SJCRH30 (cell line): ENCODE measurements around the gene GSTM1. TPM values are rescaled to one million over a fixed set of nuclear protein-coding genes. Genes with fewer than 3 reads are reported as not detected.

Experiments used
- DNase-seq, 2 experiments: peaks; one replicate each; pipeline ENCODE4 v3.0.0-alpha.2; 2015 to 2020
- H3K27ac ChIP-seq: fragments of 250-450 bp; sonication (Bioruptor Pico); 2 replicates; pipeline ENCODE4 v1.5.1; 2020; ENCODE audit warnings: mild to moderate bottlenecking, moderate library complexity
- H3K27me3 ChIP-seq: fragments of 250-450 bp; sonication (Bioruptor Pico); 2 replicates; pipeline ENCODE4 v1.5.1; 2020; ENCODE audit warnings: mild to moderate bottlenecking, moderate library complexity
- H3K36me3 ChIP-seq: fragments of 250-450 bp; sonication (Bioruptor Pico); 2 replicates; pipeline ENCODE4 v1.5.1; 2020; ENCODE audit warnings: mild to moderate bottlenecking, moderate library complexity
- H3K4me1 ChIP-seq: fragments of 250-450 bp; sonication (Bioruptor Pico); 2 replicates; pipeline ENCODE4 v1.5.1; 2020; ENCODE audit warnings: mild to moderate bottlenecking, moderate library complexity
- H3K4me3 ChIP-seq: fragments of 250-450 bp; sonication (Bioruptor Pico); 2 replicates; pipeline ENCODE4 v1.5.1; 2020; ENCODE audit warnings: mild to moderate bottlenecking, moderate library complexity
- H3K9me3 ChIP-seq: fragments of 250-450 bp; sonication (Bioruptor Pico); replicated peaks from 2 replicates; pipeline ENCODE4 v1.5.1; 2020; ENCODE audit warnings: mild to moderate bottlenecking, moderate library complexity
- total RNA-seq: library from RNA; depleted of rRNA; stranded (reverse); fragments of >200 nt; shearing (Covaris generic); gene quantifications from 2 replicates; pipeline ENCODE4 v1.2.3, GENCODE V29; 2014; rRNA removed

GSTM1 gene
- not detected in 2 replicates for total RNA-seq

DNA sequence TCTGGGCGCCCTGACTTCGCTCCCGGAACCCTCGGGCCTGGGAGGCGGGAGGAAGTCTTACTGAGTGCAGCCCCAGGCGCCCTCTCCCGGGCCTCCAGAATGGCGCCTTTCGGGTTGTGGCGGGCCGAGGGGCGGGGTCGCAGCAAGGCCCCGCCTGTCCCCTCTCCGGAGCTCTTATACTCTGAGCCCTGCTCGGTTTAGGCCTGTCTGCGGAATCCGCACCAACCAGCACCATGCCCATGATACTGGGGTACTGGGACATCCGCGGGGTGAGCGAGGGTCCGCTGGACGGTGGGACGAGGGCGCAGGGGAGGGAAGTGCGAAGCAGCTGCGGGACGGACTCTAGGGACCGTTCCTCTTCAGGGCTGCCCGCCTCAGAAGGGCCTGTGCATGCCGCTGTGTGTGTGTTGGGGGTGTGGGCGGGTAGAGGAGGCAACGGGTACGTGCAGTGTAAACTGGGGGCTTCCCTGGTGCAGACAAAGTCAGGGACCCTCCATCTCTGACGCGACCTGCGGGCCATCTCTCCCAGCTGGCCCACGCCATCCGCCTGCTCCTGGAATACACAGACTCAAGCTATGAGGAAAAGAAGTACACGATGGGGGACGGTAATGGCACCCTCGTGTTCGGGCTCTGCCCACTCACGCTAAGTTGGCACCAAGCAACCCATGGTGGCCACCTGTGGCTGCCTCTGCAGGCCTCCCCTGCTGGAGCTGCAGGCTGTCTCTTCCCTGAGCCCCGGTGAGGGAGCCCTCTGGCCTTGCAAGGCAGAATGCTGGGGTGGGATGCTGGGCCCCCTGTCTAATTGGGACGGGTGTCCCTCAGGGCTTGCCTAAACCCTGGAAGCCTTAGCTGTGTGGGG lies at the start of gene GSTM1:
Gene GSTM1 (plus strand): TSS at position 177 of the 859 bp plus-strand sequence. CDS start 57 bp downstream, at position 234.
- Histone ChIP-seq H3K4me1 (no peaks in the 10 kb centered on the region), H3K36me3 (no peaks in the 10 kb centered on the region), H3K27ac (no peak within 1 kb of the TSS), H3K4me3 (no peak within 1 kb of the TSS), H3K9me3 (no peaks in the 10 kb centered on the region), H3K27me3 (no peaks in the 10 kb centered on the region)
- no peak for DNase-seq

DNA sequence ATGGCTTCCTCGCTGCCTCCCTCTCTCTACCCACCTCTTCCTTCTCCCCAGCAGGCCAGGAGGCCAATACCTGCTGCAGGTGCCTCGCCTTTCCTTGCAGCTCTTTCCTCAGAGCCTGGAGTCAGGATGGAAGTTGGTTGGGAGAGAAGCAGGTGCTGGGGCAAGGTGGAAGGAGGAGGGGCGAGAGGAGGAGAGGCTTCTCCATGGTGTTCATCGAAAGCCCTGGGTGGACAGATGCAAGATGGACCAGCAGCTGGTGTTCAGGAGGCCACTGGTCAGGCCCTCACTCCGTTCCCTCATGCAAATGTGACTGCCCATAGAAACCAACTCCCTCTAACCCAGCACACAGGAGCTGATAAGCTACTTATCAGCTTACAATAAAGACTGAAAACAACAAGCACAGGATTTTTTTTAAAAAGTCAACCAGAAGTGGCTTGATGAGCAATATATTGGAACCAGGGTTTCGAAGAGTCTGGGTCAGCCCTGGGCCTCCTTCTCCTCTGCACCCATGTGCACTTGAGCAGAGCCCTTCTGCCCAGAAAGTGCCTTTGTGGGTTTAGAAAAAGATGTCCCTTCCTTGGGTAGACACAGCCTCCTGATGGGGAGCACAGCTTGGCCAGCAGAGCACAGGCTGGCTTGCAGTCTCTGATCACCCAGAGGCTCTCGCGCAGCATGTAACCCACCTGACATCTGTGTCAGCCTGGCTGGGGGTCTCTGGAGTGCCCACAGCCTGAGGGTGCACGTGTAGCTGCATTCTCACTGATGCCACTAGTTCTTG lies 48.4 kb upstream of the GSTM1 start:
- Histone ChIP-seq H3K9me3 (no peaks in the 10 kb centered on the region), H3K27me3 (0 out of 2 replicates have a peak, but pooled peaks cover 7% of the 10 kb centered on the region)
- no peak for DNase-seq

DNA sequence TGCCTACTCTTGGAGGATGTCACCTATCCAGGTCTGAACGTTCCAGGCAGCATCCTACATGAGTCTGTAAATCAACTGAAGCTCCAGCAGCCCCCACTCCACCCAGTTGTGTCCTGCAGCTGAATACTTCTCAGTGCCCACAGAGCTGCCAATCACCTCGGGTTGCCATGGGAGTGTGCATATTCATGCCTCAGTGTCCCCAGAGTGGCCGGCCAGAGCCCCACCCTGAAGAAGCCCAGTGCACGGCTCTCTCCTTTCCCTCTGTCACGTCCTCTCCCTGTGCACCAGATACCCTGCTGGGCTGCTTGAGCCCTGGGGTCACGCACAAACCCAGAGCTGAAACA lies 47.8 kb upstream of the GSTM1 start:
- peaks cover 17% of the 10 kb centered on the region for H3K4me1 ChIP-seq
- H3K36me3 ChIP-seq: no peaks in the 10 kb centered on the region
- H3K27ac ChIP-seq: no peak overlapping the region
- H3K9me3 ChIP-seq: no peaks in the 10 kb centered on the region
- no peak for DNase-seq
- no peak overlapping the region for H3K4me3 ChIP-seq
- H3K27me3 ChIP-seq: 0 out of 2 replicates have a peak, but pooled peaks cover 7% of the 10 kb centered on the region

More for the DNA sequence above, 48.4 kb upstream of the GSTM1 start:
- H3K4me3 ChIP-seq: no peak overlapping the region
- H3K36me3 ChIP-seq: no peaks in the 10 kb centered on the region
- peaks cover 14% of the 10 kb centered on the region for H3K4me1 ChIP-seq
- no peak overlapping the region for H3K27ac ChIP-seq

DNA sequence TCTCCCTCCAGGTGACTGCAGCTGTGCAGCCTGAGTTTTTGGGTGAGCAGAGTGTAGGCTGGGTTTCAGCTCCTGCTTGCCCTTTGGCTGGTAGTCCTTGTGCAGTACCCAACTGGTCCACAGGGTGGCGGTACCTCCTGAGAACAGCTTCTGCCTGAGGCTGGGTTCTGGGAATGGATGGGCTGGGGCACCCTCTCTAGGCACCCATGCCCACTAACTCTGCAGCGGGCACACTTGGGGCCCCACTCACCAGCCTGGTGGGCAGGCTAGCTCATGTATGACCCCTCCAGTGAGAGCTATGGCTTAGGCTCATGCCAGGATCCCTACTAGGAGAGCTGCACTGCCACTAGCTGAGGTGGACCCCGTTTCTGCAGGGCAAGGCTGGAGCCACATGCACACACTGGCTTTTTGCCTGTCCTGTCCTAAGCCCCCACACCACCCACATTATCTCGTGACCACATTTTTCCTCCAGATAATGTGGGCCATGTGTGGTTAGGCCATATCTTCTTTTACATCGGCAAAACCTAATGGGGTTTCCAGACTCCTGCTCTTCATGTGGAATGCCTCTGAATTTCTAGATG lies 47.2 kb upstream of the GSTM1 start:
- Histone ChIP-seq H3K4me3 (no peak overlapping the region), H3K4me1 (peaks cover 19% of the 10 kb centered on the region), H3K36me3 (no peaks in the 10 kb centered on the region), H3K9me3 (no peaks in the 10 kb centered on the region), H3K27me3 (0 out of 2 replicates have a peak, but pooled peaks cover 7% of the 10 kb centered on the region), H3K27ac (no peak overlapping the region)
- DNase-seq: peak; percentile 79 to 85

DNA sequence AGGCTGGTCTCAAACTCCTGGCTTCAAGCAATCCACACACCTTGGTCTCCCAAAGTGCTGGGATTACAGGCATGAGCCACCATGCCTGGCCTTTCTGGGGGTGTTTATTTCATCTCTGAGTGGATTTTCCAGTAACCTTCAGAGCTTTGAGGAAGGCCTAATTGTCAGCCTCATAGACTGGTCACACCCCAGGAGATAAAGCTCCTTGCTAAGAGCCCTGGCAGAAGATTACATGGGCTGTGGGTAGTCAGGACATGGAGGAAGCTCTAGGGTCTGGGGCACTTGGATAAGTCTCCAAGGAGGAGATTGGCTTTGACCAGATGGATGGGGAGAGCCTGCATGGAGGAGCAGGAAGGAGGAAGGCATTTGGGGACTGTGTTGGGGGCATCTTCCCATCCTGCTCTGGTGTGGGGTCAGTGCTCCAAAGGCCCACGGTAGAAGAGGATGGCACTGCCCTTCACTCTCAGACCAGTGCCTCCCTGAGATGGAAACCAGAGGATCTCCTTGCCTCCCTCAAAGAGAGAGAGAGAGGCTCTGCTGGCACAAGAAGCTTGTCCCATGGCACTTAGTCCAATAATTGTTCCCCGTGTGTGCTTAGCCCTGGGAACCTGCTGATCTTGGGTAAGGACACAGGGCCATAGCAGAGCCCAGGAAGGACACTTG lies 46.4 kb upstream of the GSTM1 start:
- no peak for DNase-seq
- no peak overlapping the region for H3K4me3 ChIP-seq
- no peaks in the 10 kb centered on the region for H3K36me3 ChIP-seq
- H3K4me1 ChIP-seq: peaks cover 13% of the 10 kb centered on the region
- H3K27ac ChIP-seq: no peak overlapping the region
- 0 out of 2 replicates have a peak, but pooled peaks cover 7% of the 10 kb centered on the region for H3K27me3 ChIP-seq
- H3K9me3 ChIP-seq: no peaks in the 10 kb centered on the region; the same call in 1 of the 2 replicates

DNA sequence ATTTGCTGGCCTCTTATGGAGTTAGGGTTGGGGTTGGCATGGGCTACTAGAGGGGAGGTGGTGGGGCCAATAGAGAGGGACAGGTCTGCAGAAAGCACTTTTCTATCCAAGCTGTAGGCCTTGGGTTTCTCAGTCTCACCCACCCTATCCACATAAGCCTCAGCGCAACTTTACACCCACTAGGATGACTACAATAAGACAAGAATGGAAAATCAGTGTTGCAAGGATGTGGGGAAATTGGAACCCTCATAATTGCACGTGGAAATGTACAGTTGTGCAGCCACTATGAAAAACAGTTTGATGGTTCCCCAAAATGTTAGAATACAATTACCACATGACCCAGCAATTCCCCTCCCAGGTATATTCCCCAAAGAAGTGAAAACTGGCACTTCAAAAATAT lies 45.8 kb upstream of the GSTM1 start:
- peaks cover 6% of the 10 kb centered on the region for H3K4me1 ChIP-seq
- no peak overlapping the region for H3K27ac ChIP-seq

DNA sequence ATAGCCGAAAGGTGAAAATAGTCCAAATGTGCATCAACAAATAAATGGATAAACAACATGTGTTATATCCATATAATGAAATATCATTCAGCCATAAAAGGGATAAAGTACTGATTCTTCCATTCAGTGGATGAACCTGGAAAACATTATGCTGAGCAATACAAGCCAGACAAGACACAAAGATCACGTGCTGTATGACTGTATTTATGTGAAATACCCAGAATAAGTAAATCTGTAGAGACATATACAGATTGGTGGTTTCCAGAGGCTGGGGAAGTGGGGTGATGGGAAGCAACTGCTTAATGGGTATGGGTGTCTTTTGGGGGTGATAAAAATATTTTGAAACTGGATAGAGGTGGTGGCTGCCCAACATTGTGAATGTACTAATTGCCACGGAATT lies 45.0 kb upstream of the GSTM1 start:
- Histone ChIP-seq H3K4me3 (no peak overlapping the region), H3K27me3 (0 out of 2 replicates have a peak, but pooled peaks cover 7% of the 10 kb centered on the region), H3K27ac (no peak overlapping the region), H3K36me3 (no peaks in the 10 kb centered on the region), H3K4me1 (0 out of 2 replicates have a peak, but pooled peaks cover 5% of the 10 kb centered on the region), H3K9me3 (no peaks in the 10 kb centered on the region; the same call in 1 of the 2 replicates)
- no peak for DNase-seq

More for the DNA sequence above, 45.8 kb upstream of the GSTM1 start:
- DNase-seq: no peak
- Histone ChIP-seq H3K4me3 (no peak overlapping the region), H3K27me3 (0 out of 2 replicates have a peak, but pooled peaks cover 7% of the 10 kb centered on the region), H3K36me3 (no peaks in the 10 kb centered on the region), H3K9me3 (no peaks in the 10 kb centered on the region; the same call in 1 of the 2 replicates)

DNA sequence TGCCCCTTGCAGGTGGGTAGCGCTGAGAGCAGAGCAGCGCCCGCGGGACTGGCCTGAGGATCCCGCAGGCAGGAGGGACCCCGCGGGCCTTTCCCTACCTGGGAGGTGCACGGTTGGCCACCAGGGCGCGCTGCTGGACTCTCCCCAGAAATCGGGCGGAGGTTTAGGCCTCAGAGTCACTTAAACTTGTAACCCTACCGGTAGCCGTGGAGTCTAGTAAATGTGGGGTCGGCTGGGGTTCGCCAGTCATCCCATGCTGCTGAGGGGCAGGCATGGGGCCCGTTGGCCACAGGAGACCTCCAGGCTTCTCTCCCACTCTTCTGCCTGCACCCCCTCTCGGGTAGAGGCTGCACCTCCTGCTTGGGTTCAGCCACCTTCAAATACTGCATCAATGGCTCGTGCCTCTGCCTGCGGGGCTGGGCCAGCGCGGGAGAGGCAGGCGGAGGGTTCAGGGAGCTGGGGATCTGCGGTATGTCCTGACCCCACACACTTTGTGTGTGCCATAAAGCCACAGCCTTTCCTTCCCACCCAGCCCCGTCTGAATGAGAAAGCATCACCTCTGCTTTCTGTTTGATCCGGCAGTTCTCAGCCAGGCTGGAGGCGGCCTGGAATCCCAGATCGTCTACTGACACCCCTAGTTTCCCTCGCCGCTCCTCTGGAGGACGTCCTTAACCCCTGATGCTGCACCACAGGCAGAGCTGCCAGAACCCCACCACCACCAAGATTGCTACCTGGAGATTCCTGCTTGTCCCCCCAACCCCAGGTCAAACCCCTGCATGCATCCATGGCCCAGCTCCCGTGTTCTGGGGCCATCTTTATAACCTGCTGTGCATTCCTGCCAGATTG lies 44.0 kb upstream of the GSTM1 start:
- H3K27me3 ChIP-seq: 0 out of 2 replicates have a peak, but pooled peaks cover 7% of the 10 kb centered on the region
- no peaks in the 10 kb centered on the region; the same call in 1 of the 2 replicates for H3K9me3 ChIP-seq
- no peak overlapping the region for H3K27ac ChIP-seq
- H3K36me3 ChIP-seq: no peaks in the 10 kb centered on the region
- H3K4me3 ChIP-seq: peak overlapping the region; percentile 30
- H3K4me1 ChIP-seq: 0 out of 2 replicates have a peak, but pooled peaks cover 5% of the 10 kb centered on the region
- DNase-seq: peak; percentile 80 to 85

DNA sequence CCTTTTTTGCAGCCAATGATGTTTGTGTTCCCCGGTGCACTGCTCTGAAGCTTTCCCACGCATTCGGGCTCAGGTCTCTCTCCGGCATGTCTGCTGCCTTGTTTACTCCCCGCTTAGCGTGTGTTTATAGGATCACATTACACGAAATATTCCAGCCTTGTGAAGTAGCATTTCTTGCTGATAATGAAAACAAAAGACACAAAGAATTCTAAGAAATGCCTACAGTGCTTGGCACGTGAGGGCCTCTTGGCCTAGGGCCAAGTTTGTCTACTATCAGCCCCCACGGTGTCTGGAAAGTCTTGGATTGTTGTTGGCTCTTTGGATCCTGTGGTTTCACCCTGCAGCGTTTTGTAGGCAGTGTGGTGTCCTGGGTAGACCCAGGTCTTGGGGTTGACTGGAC lies 42.9 kb upstream of the GSTM1 start:
- Histone ChIP-seq H3K9me3 (peaks cover 2% of the 10 kb centered on the region; the same call in 1 of the 2 replicates), H3K36me3 (no peaks in the 10 kb centered on the region), H3K27me3 (0 out of 2 replicates have a peak, but pooled peaks cover 7% of the 10 kb centered on the region), H3K4me1 (0 out of 2 replicates have a peak, but pooled peaks cover 5% of the 10 kb centered on the region), H3K4me3 (no peak overlapping the region), H3K27ac (no peak overlapping the region)
- peak in 1 of 2 experiments; percentile 60 for DNase-seq

DNA sequence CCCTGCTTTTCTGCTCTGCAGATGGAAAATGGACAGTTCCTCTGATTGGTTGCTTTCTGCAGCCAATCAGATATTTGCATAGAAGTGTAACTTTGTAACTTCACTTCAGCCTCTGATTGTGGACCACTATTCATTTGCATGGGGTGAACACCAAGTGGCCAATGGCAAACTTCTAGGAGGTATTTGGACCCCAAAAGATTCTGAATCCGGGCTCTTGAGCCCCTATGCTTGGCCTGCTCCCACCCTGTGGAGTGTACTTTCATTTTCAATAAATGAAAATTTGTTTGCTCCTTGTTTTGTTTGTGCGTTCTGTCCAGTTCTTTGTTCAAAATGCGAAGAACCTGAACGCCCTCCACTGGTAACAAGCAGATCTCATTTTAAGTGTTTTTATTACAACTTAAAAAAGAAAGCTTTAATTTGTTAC lies 38.1 kb upstream of the GSTM1 start:
- H3K36me3 ChIP-seq: no peaks in the 10 kb centered on the region
- no peak overlapping the region for H3K27ac ChIP-seq
- peak overlapping the region; percentile 32 for H3K4me3 ChIP-seq
- 0 out of 2 replicates have a peak, but pooled peaks cover 5% of the 10 kb centered on the region for H3K4me1 ChIP-seq
- peaks cover 2% of the 10 kb centered on the region for H3K9me3 ChIP-seq
- H3K27me3 ChIP-seq: 0 out of 2 replicates have a peak, but pooled peaks cover 3% of the 10 kb centered on the region
- DNase-seq: peak in 1 of 2 experiments; percentile 60

DNA sequence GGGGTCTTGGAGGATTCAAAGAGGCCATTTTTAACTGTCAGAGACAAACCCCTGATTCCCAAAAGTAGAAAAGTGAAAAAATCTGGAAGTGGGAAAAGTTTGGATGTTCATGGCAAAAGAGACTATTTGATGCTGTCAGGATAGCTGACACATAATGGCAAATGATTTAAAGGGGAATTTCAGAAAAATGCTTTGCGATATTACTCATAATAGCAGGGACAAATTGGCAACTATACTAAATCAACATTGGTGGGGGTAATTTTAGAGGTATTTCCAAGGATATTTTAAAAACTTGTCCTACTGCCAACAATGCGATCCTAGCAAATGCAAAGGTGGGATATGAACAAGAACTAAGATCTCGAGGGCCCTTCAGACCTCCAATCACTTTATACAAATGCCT lies 37.0 kb upstream of the GSTM1 start:
- no peak overlapping the region for H3K27ac ChIP-seq
- 0 out of 2 replicates have a peak, but pooled peaks cover 3% of the 10 kb centered on the region for H3K27me3 ChIP-seq
- H3K36me3 ChIP-seq: no peaks in the 10 kb centered on the region
- H3K4me3 ChIP-seq: no peak overlapping the region
- no peaks in the 10 kb centered on the region for H3K4me1 ChIP-seq
- peaks cover 2% of the 10 kb centered on the region for H3K9me3 ChIP-seq
- no peak for DNase-seq

DNA sequence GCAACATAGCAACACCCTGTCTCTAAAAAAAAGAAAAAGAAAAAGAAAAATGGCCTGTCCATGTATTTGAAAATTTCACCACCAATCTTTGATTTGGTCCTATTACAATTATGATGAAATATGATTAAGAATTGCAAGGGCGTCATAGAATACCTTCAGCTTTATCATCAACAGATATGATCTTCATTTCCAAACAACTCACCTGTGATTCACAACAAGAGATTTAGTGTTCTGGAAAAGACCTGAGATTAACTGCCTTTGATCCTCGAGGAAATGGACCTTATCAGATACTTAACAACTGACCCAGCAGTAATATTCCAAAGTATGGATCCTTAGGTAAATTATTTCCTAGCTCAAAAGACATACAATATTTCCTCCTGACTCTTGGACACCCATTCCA lies 35.2 kb upstream of the GSTM1 start:
- DNase-seq: no peak
- 0 out of 2 replicates have a peak, but pooled peaks cover 3% of the 10 kb centered on the region for H3K27me3 ChIP-seq
- no peak overlapping the region for H3K4me3 ChIP-seq
- no peak overlapping the region for H3K27ac ChIP-seq
- no peaks in the 10 kb centered on the region for H3K4me1 ChIP-seq
- H3K9me3 ChIP-seq: peaks cover 2% of the 10 kb centered on the region; the same call in 1 of the 2 replicates
- H3K36me3 ChIP-seq: no peaks in the 10 kb centered on the region

DNA sequence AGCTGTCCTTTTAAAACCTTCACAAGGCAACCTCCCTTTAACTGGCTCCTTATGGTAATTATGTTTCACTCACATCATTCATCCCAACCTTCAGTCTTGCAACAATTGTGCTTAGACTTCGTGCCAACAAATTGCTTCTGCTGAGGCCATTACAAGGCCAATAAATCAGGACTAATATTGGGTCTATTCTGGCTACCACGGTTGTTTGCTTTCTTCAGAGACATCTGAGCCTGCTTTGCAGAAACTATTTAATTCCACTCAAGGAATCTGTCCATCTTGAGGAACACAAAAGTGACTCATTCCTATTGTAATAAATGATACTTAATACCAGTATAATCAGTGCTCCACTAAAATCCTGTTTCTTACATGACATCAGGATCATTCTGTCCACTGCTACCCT lies 34.3 kb upstream of the GSTM1 start:
- Histone ChIP-seq H3K4me1 (peaks cover under 1% of the 10 kb centered on the region; the same call in 1 of the 2 replicates), H3K9me3 (peaks cover 2% of the 10 kb centered on the region; the same call in 1 of the 2 replicates), H3K36me3 (no peaks in the 10 kb centered on the region), H3K4me3 (no peak overlapping the region), H3K27ac (no peak overlapping the region), H3K27me3 (0 out of 2 replicates have a peak, but pooled peaks cover 3% of the 10 kb centered on the region)
- no peak for DNase-seq
